HepG2 (cell line): ENCODE measurements around the gene UBE2S. TPM values are rescaled to one million over a fixed set of nuclear protein-coding genes. Genes with fewer than 3 reads are reported as not detected.

Experiments
- ASH2L ChIP-seq: fragments of 300-600, 200-600 bp; sonication (generic); IDR thresholded peaks from 2 replicates; pipeline ENCODE4 v1.7.0; 2017; ENCODE audit warnings: low read depth, mild to moderate bottlenecking, moderate library complexity, mixed read lengths, low read length; ENCODE audit not compliant: insufficient read length
- HMG20A ChIP-seq: IDR thresholded peaks from 2 replicates; pipeline ENCODE4 v1.6.1; 2016; ENCODE audit warnings: borderline replicate concordance
- KDM4B ChIP-seq: sonication (generic); formaldehyde crosslinking; IDR thresholded peaks from 2 replicates; pipeline ENCODE4 v1.4.0; 2020; ENCODE audit warnings: missing genetic modification reagents
- KDM6A ChIP-seq: IDR thresholded peaks from 2 replicates; pipeline ENCODE4 v1.6.1; 2016; ENCODE audit warnings: low read depth
- MIER2 ChIP-seq: IDR thresholded peaks from 2 replicates; pipeline ENCODE4 v1.6.1; 2016; ENCODE audit warnings: missing biosample characterization, missing genetic modification reagents
- MXD4 ChIP-seq: IDR thresholded peaks from 2 replicates; pipeline ENCODE4 v1.6.1; 2016; ENCODE audit warnings: mild to moderate bottlenecking, missing biosample characterization, missing genetic modification reagents
- SRF ChIP-seq: IDR thresholded peaks from 2 replicates; pipeline ENCODE4 v1.6.1; 2011; ENCODE audit warnings: mild to moderate bottlenecking, low read depth, low read length, moderate library complexity
- TOE1 ChIP-seq: sonication (generic); formaldehyde crosslinking; IDR thresholded peaks from 2 replicates; pipeline ENCODE4 v1.4.0; 2020; ENCODE audit warnings: mild to moderate bottlenecking, missing genetic modification reagents
- U2AF1 ChIP-seq: fragments of 200-400 bp; formaldehyde crosslinking; optimal IDR thresholded peaks from 2 replicates; pipeline ENCODE3; 2017; ENCODE audit warnings: mild to moderate bottlenecking, low read depth, low read length
- ZFP36L2 ChIP-seq: sonication (generic); formaldehyde crosslinking; IDR thresholded peaks from 2 replicates; pipeline ENCODE4 v1.4.0; 2020; ENCODE audit warnings: missing genetic modification reagents
- ZMYM3 ChIP-seq: sonication (generic); formaldehyde crosslinking; IDR thresholded peaks from 2 replicates; pipeline ENCODE4 v1.5.1; 2020; ENCODE audit warnings: mild to moderate bottlenecking, missing genetic modification reagents
- ZNF737 ChIP-seq: sonication (generic); formaldehyde crosslinking; IDR thresholded peaks from 2 replicates; pipeline ENCODE4 v1.5.0; 2020; ENCODE audit warnings: missing genetic modification reagents, mild to moderate bottlenecking, borderline replicate concordance
- polyA plus RNA-seq, 8 experiments: library from polyadenylated mRNA; depleted of rRNA in 3 of 8; stranded (reverse) in 7 of 8; unstranded in 1 of 8; fragments of >200 nt; fragmentation: Illumina TruSeq in 4 of 8; extraction: Trizol in 4 of 8; gene quantifications; 2 replicates each; pipeline versions ENCODE4 v1.2.1 to v1.2.3, GENCODE V29; 2011 to 2016; ENCODE audit warnings: low read depth in 4 of 8, missing spikeins in 1 of 8, mixed read lengths in 1 of 8; ENCODE audit not compliant: insufficient read depth in 1 of 8
- total RNA-seq, 5 experiments: library from RNA; depleted of rRNA; stranded (reverse); fragments of >200 nt; fragmentation: Illumina TruSeq; extraction: Trizol; gene quantifications; 2 replicates each; pipeline ENCODE4 v1.2.3, GENCODE V29; 2016; ENCODE audit warnings: low read depth in 1 of 5
- TF ChIP-seq, protein P1 (sequence below): sonication (generic); formaldehyde crosslinking; IDR thresholded peaks from 2 replicates; pipeline ENCODE4 v1.4.0; 2020; ENCODE audit warnings: missing genetic modification reagents
- TF ChIP-seq, protein P2 (sequence below): sonication (generic); formaldehyde crosslinking; IDR thresholded peaks from 2 replicates; pipeline ENCODE4 v1.8.1; 2022; ENCODE audit warnings: low read depth, mild to moderate bottlenecking, missing genetic modification reagents

The UBE2S gene
- total and polyA plus RNA-seq, 2 of the 13 experiments (the other 11 are each of a cell fraction or from before 2014, with no cell fraction given): 32.2 to 39.3 TPM

- TF ChIP-seq HMG20A (CRISPR knock-in tag) (no peak), KDM4B (peak; percentile 34; the same call in 1 of the 2 replicates), KDM6A (no peak), ZNF737 (CRISPR knock-in tag) (no peak), SRF (no peak), U2AF1 (no peak), ZMYM3 (CRISPR knock-in tag) (no peak), MIER2 (CRISPR knock-in tag) (0 out of 2 replicates have a peak, but pooled peaks have one; percentile 36), MXD4 (CRISPR knock-in tag) (0 out of 2 replicates have a peak, but pooled peaks have one; percentile 8), TOE1 (CRISPR knock-in tag) (no peak), ASH2L (peak; percentile 51), ZFP36L2 (CRISPR knock-in tag) (no peak)
- TF ChIP-seq, protein P1, sequence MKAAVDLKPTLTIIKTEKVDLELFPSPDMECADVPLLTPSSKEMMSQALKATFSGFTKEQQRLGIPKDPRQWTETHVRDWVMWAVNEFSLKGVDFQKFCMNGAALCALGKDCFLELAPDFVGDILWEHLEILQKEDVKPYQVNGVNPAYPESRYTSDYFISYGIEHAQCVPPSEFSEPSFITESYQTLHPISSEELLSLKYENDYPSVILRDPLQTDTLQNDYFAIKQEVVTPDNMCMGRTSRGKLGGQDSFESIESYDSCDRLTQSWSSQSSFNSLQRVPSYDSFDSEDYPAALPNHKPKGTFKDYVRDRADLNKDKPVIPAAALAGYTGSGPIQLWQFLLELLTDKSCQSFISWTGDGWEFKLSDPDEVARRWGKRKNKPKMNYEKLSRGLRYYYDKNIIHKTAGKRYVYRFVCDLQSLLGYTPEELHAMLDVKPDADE (CRISPR knock-in tag): no peak
- TF ChIP-seq, protein P2, sequence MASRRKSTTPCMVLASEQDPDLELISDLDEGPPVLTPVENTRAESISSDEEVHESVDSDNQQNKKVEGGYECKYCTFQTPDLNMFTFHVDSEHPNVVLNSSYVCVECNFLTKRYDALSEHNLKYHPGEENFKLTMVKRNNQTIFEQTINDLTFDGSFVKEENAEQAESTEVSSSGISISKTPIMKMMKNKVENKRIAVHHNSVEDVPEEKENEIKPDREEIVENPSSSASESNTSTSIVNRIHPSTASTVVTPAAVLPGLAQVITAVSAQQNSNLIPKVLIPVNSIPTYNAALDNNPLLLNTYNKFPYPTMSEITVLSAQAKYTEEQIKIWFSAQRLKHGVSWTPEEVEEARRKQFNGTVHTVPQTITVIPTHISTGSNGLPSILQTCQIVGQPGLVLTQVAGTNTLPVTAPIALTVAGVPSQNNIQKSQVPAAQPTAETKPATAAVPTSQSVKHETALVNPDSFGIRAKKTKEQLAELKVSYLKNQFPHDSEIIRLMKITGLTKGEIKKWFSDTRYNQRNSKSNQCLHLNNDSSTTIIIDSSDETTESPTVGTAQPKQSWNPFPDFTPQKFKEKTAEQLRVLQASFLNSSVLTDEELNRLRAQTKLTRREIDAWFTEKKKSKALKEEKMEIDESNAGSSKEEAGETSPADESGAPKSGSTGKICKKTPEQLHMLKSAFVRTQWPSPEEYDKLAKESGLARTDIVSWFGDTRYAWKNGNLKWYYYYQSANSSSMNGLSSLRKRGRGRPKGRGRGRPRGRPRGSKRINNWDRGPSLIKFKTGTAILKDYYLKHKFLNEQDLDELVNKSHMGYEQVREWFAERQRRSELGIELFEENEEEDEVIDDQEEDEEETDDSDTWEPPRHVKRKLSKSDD (CRISPR knock-in tag): peak; percentile 55; the same call in 1 of the 2 replicates
These were observed 378 bp upstream of the UBE2S start (continued) for GRCh38 chr19:55407800-55408532.
